ENCODE results near the gene SAMD11. TPM values are rescaled to one million over a fixed set of nuclear protein-coding genes. Genes with fewer than 3 reads are reported as not detected.

The SAMD11 gene
- total and polyA plus RNA-seq, 2 of the 8 experiments (the other 6 are each of a cell fraction or from before 2014, with no cell fraction given), result 0.18 to 0.30 TPM

DNA sequence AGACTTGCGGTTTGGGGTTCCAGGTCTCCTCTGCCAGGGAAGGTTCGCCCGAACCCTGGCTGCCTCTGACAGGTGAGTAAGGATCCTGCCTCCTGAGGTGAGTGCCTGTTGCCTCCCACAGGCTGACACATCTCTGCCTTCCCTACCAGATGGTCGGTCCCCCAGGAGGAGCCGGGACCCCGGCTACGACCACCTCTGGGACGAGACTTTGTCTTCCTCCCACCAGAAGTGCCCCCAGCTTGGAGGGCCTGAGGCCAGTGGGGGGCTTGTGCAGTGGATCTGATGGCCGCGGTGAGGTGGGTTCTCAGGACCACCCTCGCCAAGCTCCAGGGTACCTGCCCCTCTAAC lies 50.5 kb downstream of the SAMD11 start:
- peaks cover 0 to 32% (median 18%) of the 10 kb centered on the region in 4 experiments; a peak in 5 of 7 replicates for H3K27me3 ChIP-seq (replicated peaks in 1 of 4; ENCODE audit: control insufficient read depth in 3 of 4, extremely low read depth in 1 of 4, insufficient read depth in 3 of 4, low read length in 3 of 4)
- H3K23ac ChIP-seq (ENCODE audit: insufficient read length), result no peak overlapping the region
- H3K36me3 ChIP-seq (ENCODE audit: control insufficient read depth in 2 of 4, insufficient read depth in 4 of 4, low read length in 3 of 4), result no peaks in the 10 kb centered on the region
- H3K23me2 ChIP-seq (ENCODE audit: low read depth, low read length), result peaks cover 5% of the 10 kb centered on the region; the same call in 1 of the 2 replicates
- peaks cover 0 to 11% of the 10 kb centered on the region in 2 experiments for H4K20me1 ChIP-seq (replicated peaks in 1 of 2; ENCODE audit: control insufficient read depth in 1 of 2, insufficient read depth in 2 of 2, low read length in 2 of 2)
- H2BK20ac ChIP-seq (ENCODE audit: low read length), result no peak overlapping the region
- ChIA-PET POLR2A (ENCODE audit: partially characterized antibody) (no interaction called here), CTCF (ENCODE audit: partially characterized antibody) (interaction anchor here (0.9 to 7.0 kb wide), 3 partner anchors 9 to 89 kb away, joined by 3 to 53 read pairs (median 6); partner anchors contain the start of gene PERM1)
- no peak overlapping the region for H3K18ac ChIP-seq (ENCODE audit: extremely low read depth, low read length)
- H3K27ac ChIP-seq (ENCODE audit: low read depth, low read length), result no peak overlapping the region
- H3K56ac ChIP-seq (replicated peaks; ENCODE audit: insufficient read length, low read depth, low read length), result no peak overlapping the region
- no peak overlapping the region for H3K14ac ChIP-seq (ENCODE audit: insufficient read length)
- no peak overlapping the region for H2AFZ ChIP-seq (ENCODE audit: low read length)
- no peak overlapping the region for H3K4ac ChIP-seq (replicated peaks; ENCODE audit: insufficient read length, low read depth, low read length)
- WGBS, 2 experiments (ENCODE audit: extremely low coverage in 1 of 2, insufficient coverage in 1 of 2, insufficient read length in 1 of 2, insufficient replicate concordance in 2 of 2, low coverage in 1 of 2, low lambda C conversion rate in 2 of 2, missing lambda C conversion rate in 1 of 2), result 90% methylated on average over 7 of the region's 11 CpGs; no CpG with 5 or more reads in 1 of the 2 experiments
- no peak for FAIRE-seq
- H2AK5ac ChIP-seq (ENCODE audit: low read depth, low read length), result no peak overlapping the region
- no peaks in the 10 kb centered on the region for H3K9me3 ChIP-seq (ENCODE audit: insufficient read depth in 2 of 2, low read depth in 1 of 2, low read length in 1 of 2)
- peaks cover 0 to 15% (median 5%) of the 10 kb centered on the region in 4 experiments; a peak in 4 of 7 replicates for H3K4me1 ChIP-seq (replicated peaks in 1 of 4; ENCODE audit: control insufficient read depth in 3 of 4, insufficient read depth in 4 of 4, low read length in 3 of 4)
- no peak overlapping the region for H3K4me3 ChIP-seq (ENCODE audit: extremely low read depth in 1 of 4, insufficient read depth in 2 of 4, low read depth in 3 of 4, low read length in 4 of 4)
- no peak overlapping the region for H2BK12ac ChIP-seq (ENCODE audit: low read depth, low read length)
- H4K91ac ChIP-seq (replicated peaks; ENCODE audit: insufficient read length, low read length), result no peak overlapping the region
- no peak for DNase-seq (ENCODE audit: low read depth in 1 of 2, low spot score in 2 of 2)
- no peak overlapping the region for H3K9ac ChIP-seq (replicated peaks in 1 of 4; ENCODE audit: extremely low read depth in 1 of 4, low read depth in 3 of 4, low read length in 3 of 4)
- TF ChIP-seq HDAC2 (IDR thresholded peaks at IDR 0.05; ENCODE audit: borderline replicate concordance in 1 of 2, low read depth in 2 of 2, low read length in 2 of 2) (no peak), SIRT6 (IDR thresholded peaks at IDR 0.05; ENCODE audit: low read length) (no peak), KDM5A (IDR thresholded peaks at IDR 0.05; ENCODE audit: low read length) (no peak), CBX5 (IDR thresholded peaks at IDR 0.05; ENCODE audit: low read depth, low read length) (no peak), PHF8 (conservative IDR thresholded peaks at IDR 0.05; ENCODE audit: low read depth, low read length) (no peak), BRCA1 (IDR thresholded peaks at IDR 0.05; ENCODE audit: low read depth, low read length) (no peak)
- TF ChIP-seq, protein P1, sequence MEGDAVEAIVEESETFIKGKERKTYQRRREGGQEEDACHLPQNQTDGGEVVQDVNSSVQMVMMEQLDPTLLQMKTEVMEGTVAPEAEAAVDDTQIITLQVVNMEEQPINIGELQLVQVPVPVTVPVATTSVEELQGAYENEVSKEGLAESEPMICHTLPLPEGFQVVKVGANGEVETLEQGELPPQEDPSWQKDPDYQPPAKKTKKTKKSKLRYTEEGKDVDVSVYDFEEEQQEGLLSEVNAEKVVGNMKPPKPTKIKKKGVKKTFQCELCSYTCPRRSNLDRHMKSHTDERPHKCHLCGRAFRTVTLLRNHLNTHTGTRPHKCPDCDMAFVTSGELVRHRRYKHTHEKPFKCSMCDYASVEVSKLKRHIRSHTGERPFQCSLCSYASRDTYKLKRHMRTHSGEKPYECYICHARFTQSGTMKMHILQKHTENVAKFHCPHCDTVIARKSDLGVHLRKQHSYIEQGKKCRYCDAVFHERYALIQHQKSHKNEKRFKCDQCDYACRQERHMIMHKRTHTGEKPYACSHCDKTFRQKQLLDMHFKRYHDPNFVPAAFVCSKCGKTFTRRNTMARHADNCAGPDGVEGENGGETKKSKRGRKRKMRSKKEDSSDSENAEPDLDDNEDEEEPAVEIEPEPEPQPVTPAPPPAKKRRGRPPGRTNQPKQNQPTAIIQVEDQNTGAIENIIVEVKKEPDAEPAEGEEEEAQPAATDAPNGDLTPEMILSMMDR (IDR thresholded peaks at IDR 0.05; ENCODE audit: control extremely low read depth in 1 of 3, insufficient read depth in 1 of 3, low read depth in 1 of 3, low read length in 3 of 3), result no peak
- H2BK15ac ChIP-seq (ENCODE audit: low read length), result no peak overlapping the region
- no peaks in the 10 kb centered on the region for H3K79me1 ChIP-seq (ENCODE audit: low read depth, low read length)
- H4K8ac ChIP-seq (ENCODE audit: extremely low read depth, insufficient read depth, low read length), result no peak overlapping the region
- H3K79me2 ChIP-seq (ENCODE audit: control insufficient read depth in 1 of 2, insufficient read depth in 2 of 2, low read length in 2 of 2), result peaks cover 0 to 3% of the 10 kb centered on the region in 2 experiments; a peak in 1 of 4 replicates
- no peak overlapping the region for H3K4me2 ChIP-seq (ENCODE audit: insufficient read depth in 1 of 2, low read depth in 2 of 2, low read length in 2 of 2)
- no peak overlapping the region for H4K5ac ChIP-seq (ENCODE audit: insufficient read length, low read depth, low read length)
- H2BK120ac ChIP-seq (replicated peaks; ENCODE audit: low read depth, low read length), result no peak overlapping the region
- no peak overlapping the region for H2BK5ac ChIP-seq (ENCODE audit: low read depth, low read length)
